GM20000 (cell line): Measurements from ENCODE around the gene RAPGEF1.
A peak's percentile ranks its signal among the peaks of the same experiment; 100 is the strongest.

Source experiments
- DNase-seq: peaks from one replicate; pipeline ENCODE4 v3.0.0; 2012; ENCODE audit warnings: low spot score
- TF ChIP-seq, protein P1 (sequence below): IDR thresholded peaks from 2 replicates; pipeline ENCODE4 v1.5.1; 2012; ENCODE audit warnings: mild to moderate bottlenecking, control low read depth; ENCODE audit errors: extremely low read depth, missing control alignments

The RAPGEF1 gene

DNA sequence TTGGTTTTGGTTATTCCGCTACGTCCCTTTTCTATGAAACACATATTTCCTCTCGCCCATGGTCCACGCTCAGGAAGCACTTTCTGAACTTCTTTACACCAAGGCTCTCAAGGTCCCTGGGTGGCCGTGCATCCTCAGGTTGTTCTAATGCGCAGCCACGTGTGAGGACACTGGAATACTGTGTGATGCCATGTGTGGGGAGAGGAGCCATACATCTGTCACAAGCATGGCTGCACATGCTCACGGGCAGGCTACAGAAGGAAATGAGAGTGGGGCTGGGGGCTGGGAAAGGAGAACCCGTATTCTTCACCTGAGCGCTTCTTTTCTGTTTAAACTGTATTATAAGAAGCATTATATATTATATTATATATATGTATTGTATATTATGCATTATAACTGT, 157.8 kb downstream of the RAPGEF1 start:
- TF ChIP-seq, protein P1, sequence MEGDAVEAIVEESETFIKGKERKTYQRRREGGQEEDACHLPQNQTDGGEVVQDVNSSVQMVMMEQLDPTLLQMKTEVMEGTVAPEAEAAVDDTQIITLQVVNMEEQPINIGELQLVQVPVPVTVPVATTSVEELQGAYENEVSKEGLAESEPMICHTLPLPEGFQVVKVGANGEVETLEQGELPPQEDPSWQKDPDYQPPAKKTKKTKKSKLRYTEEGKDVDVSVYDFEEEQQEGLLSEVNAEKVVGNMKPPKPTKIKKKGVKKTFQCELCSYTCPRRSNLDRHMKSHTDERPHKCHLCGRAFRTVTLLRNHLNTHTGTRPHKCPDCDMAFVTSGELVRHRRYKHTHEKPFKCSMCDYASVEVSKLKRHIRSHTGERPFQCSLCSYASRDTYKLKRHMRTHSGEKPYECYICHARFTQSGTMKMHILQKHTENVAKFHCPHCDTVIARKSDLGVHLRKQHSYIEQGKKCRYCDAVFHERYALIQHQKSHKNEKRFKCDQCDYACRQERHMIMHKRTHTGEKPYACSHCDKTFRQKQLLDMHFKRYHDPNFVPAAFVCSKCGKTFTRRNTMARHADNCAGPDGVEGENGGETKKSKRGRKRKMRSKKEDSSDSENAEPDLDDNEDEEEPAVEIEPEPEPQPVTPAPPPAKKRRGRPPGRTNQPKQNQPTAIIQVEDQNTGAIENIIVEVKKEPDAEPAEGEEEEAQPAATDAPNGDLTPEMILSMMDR = no peak
- DNase-seq = no peak

DNA sequence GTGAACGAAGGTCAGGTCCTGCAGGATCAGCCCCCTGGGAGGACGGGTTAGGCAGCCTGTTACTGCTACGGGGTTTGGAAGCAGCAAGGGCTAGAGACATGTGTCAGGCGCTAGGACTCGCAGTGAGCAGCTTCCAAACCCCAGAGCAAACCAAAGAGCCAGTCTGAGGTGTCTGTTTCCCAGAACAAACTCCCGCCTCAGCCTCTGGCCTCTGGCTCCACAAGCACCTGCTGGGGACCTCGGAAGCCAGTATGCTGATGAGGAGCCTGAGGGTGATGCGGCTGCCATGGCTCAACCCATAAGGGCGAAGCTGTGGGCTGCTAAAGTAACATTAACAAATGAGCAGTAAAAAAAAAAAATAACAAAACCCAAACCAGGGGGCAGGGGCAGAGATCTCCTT, 159.5 kb downstream of the RAPGEF1 start:
- no peak for DNase-seq
- TF ChIP-seq, protein P1 = no peak

DNA sequence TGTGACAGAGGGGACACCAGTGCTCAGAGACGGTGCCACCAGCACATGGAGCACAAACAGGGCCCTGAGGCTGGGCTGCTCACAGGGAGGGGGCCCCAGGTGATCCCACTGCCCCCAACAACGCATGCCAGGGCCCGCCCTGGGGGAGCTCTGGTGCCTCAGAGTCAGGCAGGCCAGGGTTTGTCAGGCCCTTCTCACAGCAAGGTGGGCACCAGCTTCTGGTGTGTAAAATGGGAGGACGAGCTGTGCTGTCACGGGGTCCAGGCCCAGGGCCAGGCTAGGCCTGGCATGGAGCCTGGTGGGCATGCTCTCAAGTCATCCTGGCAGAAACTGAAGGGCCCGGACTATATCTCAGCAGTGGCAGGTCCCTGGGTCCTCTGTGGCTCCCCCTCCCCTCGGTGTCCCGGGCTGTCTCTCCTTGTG, 160.1 kb downstream of the RAPGEF1 start:
- DNase-seq = no peak
- TF ChIP-seq, protein P1 = no peak

DNA sequence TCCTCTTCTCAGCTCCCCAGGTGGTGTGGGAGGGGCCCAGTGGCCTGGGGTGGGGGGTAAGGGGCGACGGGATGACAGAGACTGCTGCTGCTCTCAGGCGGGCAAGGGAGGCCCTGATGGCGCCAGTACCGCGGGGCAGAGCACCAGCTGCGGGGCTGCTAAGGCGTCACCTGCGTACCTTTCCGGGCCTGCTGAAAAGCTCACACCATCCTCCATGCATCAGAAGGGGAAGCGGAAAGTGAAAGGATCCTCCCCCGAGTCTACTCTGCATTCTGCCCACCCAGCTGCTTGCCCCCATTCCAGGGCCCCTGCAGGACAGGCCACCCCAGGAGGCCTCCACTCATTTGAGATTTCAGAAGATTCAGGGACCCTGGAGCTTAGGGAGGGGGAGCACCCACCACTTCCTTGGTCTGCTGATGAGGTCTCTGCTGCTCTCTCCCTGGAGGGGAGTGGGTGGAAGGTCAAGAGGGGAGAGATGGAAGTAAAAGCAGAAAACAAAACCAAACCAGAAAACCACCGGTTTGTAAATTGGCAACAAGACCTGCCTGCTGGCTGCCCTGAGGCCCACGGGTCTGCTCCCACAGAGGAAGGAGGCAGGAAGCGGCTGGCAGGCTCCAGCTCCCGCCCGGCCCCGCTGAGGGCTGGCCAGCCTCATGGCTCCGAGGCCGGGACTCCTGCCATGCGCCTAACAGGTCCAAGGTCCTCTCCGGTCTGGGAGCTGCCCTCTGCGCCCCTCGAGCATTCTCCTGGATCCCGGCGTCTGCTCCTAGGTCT, 161.0 kb downstream of the RAPGEF1 start:
- peak; percentile 75 for DNase-seq
- TF ChIP-seq, protein P1 = no peak

DNA sequence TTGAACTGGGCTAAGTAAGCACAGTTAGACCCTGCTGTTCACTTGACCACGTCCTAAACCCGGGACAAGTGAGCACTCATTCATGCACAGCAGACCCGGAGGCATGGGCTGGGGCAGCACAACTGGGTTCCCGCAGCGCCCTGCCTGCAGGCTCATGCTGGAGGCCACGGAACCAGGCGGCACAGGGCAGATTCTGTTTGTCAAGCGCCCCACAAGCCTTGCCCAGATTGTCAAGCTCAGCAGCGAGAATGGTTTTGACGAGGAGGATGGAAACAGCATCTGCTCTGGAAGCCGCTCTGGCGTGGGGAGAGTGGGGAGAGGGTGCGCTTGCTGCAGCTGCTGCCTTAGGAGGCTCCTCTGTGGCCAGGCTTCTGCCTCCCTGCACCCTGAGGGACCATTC, 161.9 kb downstream of the RAPGEF1 start:
- TF ChIP-seq, protein P1 = no peak
- no peak for DNase-seq

DNA sequence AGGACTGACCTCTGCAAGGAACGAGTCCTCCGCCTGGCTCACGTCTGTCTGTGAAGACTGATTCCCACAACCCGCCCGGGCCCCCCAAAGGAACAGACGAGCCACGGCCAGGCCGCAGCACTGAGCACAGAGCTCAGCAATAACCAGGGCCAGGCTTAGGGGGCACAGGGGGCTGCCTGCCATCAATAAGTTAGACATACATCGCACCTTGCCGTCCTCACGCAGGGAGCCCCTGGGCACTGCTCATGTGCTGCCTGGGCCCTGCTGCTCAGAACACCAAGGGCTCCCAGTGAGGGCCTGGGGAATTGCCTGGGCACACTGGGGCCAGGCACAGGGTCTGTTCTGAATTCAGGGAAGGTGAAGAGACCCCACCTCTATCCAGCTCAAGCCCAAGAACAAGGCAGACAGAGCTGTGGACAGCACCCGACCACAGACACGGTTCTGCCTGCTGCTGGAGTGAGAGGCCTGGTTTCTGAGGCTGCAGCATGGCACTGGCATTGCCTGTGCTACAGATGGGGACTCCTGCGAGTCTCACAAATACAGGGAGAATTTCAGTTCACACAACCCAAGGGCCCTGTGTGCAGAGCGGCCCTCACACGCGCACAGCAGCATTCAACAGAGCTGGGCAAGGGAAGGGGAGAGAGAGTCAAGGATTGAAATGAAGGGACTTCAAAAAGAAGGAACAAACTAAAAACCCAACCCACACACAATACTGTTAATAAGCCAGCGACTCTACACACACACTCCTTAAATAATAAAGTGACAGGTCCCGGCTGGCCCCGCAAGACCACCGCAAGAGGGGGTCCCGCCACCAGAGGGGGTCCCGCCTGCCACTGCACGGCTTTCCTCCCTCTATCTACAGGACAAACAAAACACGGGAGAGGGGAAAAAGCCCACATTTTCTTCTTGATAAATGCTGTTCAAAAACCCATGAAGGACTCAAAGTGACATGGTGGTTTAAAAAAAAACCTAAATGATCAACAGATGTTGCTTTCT, 162.6 kb downstream of the RAPGEF1 start:
- DNase-seq = no peak
- TF ChIP-seq, protein P1 = no peak
